GM19372 (cell line): ENCODE measurements around the gene GREB1L.
A peak's percentile ranks its signal among the peaks of the same experiment; 100 is the strongest.
"Not testable (repeated sequence)": the region's sequence is repeated elsewhere in the genome, so short reads cannot be mapped to it uniquely, and the experiment has no call there.

Experiments used
- ATAC-seq: cut with Tn5 transposase; IDR thresholded peaks from one replicate; pipeline ENCODE4 v1.9.1; 2021; ENCODE audit warnings: mild to moderate bottlenecking, low read depth, moderate library complexity; ENCODE audit not compliant: unreplicated experiment

The GREB1L gene

GRCh38 chr18:21242141-21242779 lies at the start of gene GREB1L:
Gene GREB1L (plus strand): TSS chr18:21242232. CDS start chr18:21383519, 141,287 bp downstream.
- ATAC-seq = peak; percentile 72

GRCh38 chr18:21192308-21192624 lies 49.8 kb upstream of the GREB1L start:
- no peak for ATAC-seq

GRCh38 chr18:21194871-21195771 lies 46.9 kb upstream of the GREB1L start:
- ATAC-seq = no peak

GRCh38 chr18:21196426-21196825 lies 45.6 kb upstream of the GREB1L start:
- ATAC-seq = no peak

GRCh38 chr18:21203126-21203525 lies 38.9 kb upstream of the GREB1L start:
- no peak for ATAC-seq

GRCh38 chr18:21203542-21204241 lies 38.3 kb upstream of the GREB1L start:
- ATAC-seq = no peak

GRCh38 chr18:21205695-21206094 lies 36.3 kb upstream of the GREB1L start:
- no peak for ATAC-seq

- ATAC-seq = no peak
These were observed 31.8 kb upstream of the GREB1L start for GRCh38 chr18:21210278-21210677.

GRCh38 chr18:21210784-21211183 lies 31.2 kb upstream of the GREB1L start:
- ATAC-seq = no peak

GRCh38 chr18:21214409-21214808 lies 27.6 kb upstream of the GREB1L start:
- ATAC-seq = not testable (repeated sequence)

GRCh38 chr18:21215490-21215889 lies 26.5 kb upstream of the GREB1L start:
- no peak for ATAC-seq

GRCh38 chr18:21218862-21219261 lies 23.2 kb upstream of the GREB1L start:
- no peak for ATAC-seq

- ATAC-seq = no peak
These were observed 11.6 kb upstream of the GREB1L start for GRCh38 chr18:21230436-21230835.

- ATAC-seq = no peak
These were observed 557 bp upstream of the GREB1L start for GRCh38 chr18:21241301-21242048.

- peak; percentile 3 for ATAC-seq
These were observed 859 bp downstream of the GREB1L start for GRCh38 chr18:21242780-21243401.

GRCh38 chr18:21254576-21254975 lies 12.5 kb downstream of the GREB1L start:
- no peak for ATAC-seq

GRCh38 chr18:21255211-21255610 lies 13.2 kb downstream of the GREB1L start:
- no peak for ATAC-seq

GRCh38 chr18:21257386-21257785 lies 15.4 kb downstream of the GREB1L start:
- no peak for ATAC-seq

GRCh38 chr18:21260621-21261020 lies 18.6 kb downstream of the GREB1L start:
- no peak for ATAC-seq

- ATAC-seq = no peak
These were observed 19.3 kb downstream of the GREB1L start for GRCh38 chr18:21261352-21261751.
